Kidney (tissue), 14 donors: ENCODE measurements around the gene CFAP91. TPM values are rescaled to one million over a fixed set of nuclear protein-coding genes. Genes with fewer than 3 reads are reported as not detected.
A peak's percentile ranks its signal among the peaks of the same experiment; 100 is the strongest.

Source experiments
- DNase-seq, 5 donors: peaks; one replicate each; pipeline ENCODE4 v3.0.0-alpha.2; 2013 to 2020
- FAIRE-seq: peaks from 2 replicates; lab custom pipeline; 2012; peaks lifted over from hg19 to GRCh38; lab: Jason Lieb, UNC
- H3K27ac ChIP-seq, 2 donors: one replicate each; pipeline ENCODE4 v1.7.0; 2013; ENCODE audit warnings: low read depth in 2 of 2, low read length in 2 of 2, inconsistent platforms in 1 of 2
- H3K27me3 ChIP-seq: one replicate; pipeline ENCODE4 v1.7.1; 2013; ENCODE audit warnings: low read length, inconsistent platforms; ENCODE audit not compliant: control insufficient read depth, insufficient read depth
- H3K36me3 ChIP-seq, 3 donors: one replicate each; pipeline versions ENCODE4 v1.7.0 to v1.7.1; 2013; ENCODE audit warnings: low read length in 3 of 3, control low read depth in 1 of 3, inconsistent platforms in 1 of 3; ENCODE audit not compliant: insufficient read depth in 3 of 3, control insufficient read depth in 2 of 3
- H3K4me1 ChIP-seq, 3 donors: one replicate each; pipeline versions ENCODE4 v1.7.0 to v1.7.1; 2013; ENCODE audit warnings: low read length in 3 of 3, inconsistent platforms in 1 of 3, low read depth in 1 of 3; ENCODE audit not compliant: control insufficient read depth in 2 of 3, insufficient read depth in 2 of 3
- H3K4me3 ChIP-seq, 3 donors: one replicate each; pipeline versions ENCODE4 v1.7.0 to v1.8.1; 2013; ENCODE audit warnings: low read length in 3 of 3, control low read depth in 1 of 3, inconsistent platforms in 1 of 3
- H3K9ac ChIP-seq, 3 donors: one replicate each; pipeline versions ENCODE4 v1.7.0 to v1.7.1; 2013; ENCODE audit warnings: low read length in 3 of 3, control low read depth in 1 of 3, inconsistent platforms in 1 of 3
- H3K9me3 ChIP-seq, 3 donors: one replicate each; pipeline versions ENCODE4 v1.7.0 to v1.7.1; 2013; ENCODE audit warnings: low read length in 3 of 3, control low read depth in 1 of 3, inconsistent platforms in 1 of 3; ENCODE audit not compliant: control insufficient read depth in 2 of 3, insufficient read depth in 1 of 3
- CTCF ChIP-seq: IDR thresholded peaks from 3 replicates; pipeline ENCODE4 v1.5.1; 2012; ENCODE audit warnings: mild to moderate bottlenecking, moderate library complexity, borderline replicate concordance; ENCODE audit not compliant: insufficient read depth; ENCODE audit errors: extremely low read depth
- intact Hi-C: fragments of 100-400 bp; cut with DNase I; formaldehyde crosslinking; loops from one replicate; pipeline ENCODE4 v1.11.1; 2022
- polyA plus RNA-seq: library from polyadenylated mRNA; stranded (reverse); fragments of 350-450 nt; fragmentation: Illumina TruSeq; extraction: RNeasy Lipid Tissue Mini Kit (QIAGEN cat#74804); gene quantifications from one replicate; pipeline ENCODE4 v1.2.3, GENCODE V29; 2014; ENCODE audit warnings: low read depth, low replicate concordance; ENCODE audit not compliant: insufficient read depth
- total RNA-seq: library from RNA; stranded (reverse); fragmentation: NEBNext Ultra II Directional; extraction: Animal tissue kit (Norgen Biotek cat#: 25700); gene quantifications from one replicate; pipeline ENCODE4 v1.2.1, GENCODE V29; 2021
- donor health status: control.
- donor health status: control.
- donor health status: control.
- donor health status: control.
- donor health status: control.
- donor health status: DM: yes; HTN: yes; CAD: no.
- donor health status: Normal renal cell carcinoma (clear cell type).

CFAP91 gene
- total and polyA plus RNA-seq, 2 donors from 2014 or later: 4.7 to 14.1 TPM

GRCh38 chr3:119675188-119675874, 27.5 kb upstream of the CFAP91 start:
- Histone ChIP-seq H3K27me3 (no peaks in the 10 kb centered on the region), H3K4me1 (peaks cover 0 to 11% (median 8%) of the 10 kb centered on the region in 3 donors), H3K36me3 (peaks cover 2 to 20% (median 4%) of the 10 kb centered on the region in 3 donors), H3K9ac (peak overlapping the region in 1 of 3 donors; percentile 81), H3K9me3 (no peaks in the 10 kb centered on the region), H3K4me3 (peak overlapping the region in 2 of 3 donors; percentile 85 to 97), H3K27ac (peak overlapping the region in 1 of 2 donors; percentile 88)
- intact Hi-C loops: no loop called here
- DNase-seq (no peak), FAIRE-seq (no peak)
- TF ChIP-seq CTCF: no peak

- no peak for TF ChIP-seq CTCF
Observed at GRCh38 chr3:119676020-119676419, 26.8 kb upstream of the CFAP91 start.

GRCh38 chr3:119676771-119677640, 25.8 kb upstream of the CFAP91 start, which contains the start of gene COX17:
Gene COX17 (minus strand): TSS chr3:119677406. CDS start chr3:119677310, 96 bp downstream.
- peak within 1 kb of the TSS; percentile 82 to 95 (median 93) for H3K9ac ChIP-seq
- peak; percentile 70 for FAIRE-seq

More at GRCh38 chr3:119676020-119676419, 26.8 kb upstream of the CFAP91 start:
- H3K36me3 ChIP-seq: peaks cover 2 to 20% (median 4%) of the 10 kb centered on the region in 3 donors
- peaks cover 0 to 11% (median 5%) of the 10 kb centered on the region in 3 donors for H3K4me1 ChIP-seq
- no peaks in the 10 kb centered on the region for H3K27me3 ChIP-seq
- H3K9ac ChIP-seq: peak overlapping the region in 2 of 3 donors; percentile 81 to 86
- peak overlapping the region; percentile 85 to 97 (median 85) for H3K4me3 ChIP-seq
- H3K9me3 ChIP-seq: no peaks in the 10 kb centered on the region
- no peak for DNase-seq
- intact Hi-C loops: no loop called here
- H3K27ac ChIP-seq: peak overlapping the region; percentile 79 to 88
- FAIRE-seq: no peak

More at GRCh38 chr3:119676771-119677640, 25.8 kb upstream of the CFAP91 start, which contains the start of gene COX17:
- H3K27me3 ChIP-seq: no peaks in the 10 kb centered on the region
- intact Hi-C loops: no loop called here
- peaks cover 0 to 11% (median 5%) of the 10 kb centered on the region in 3 donors for H3K4me1 ChIP-seq
- no peaks in the 10 kb centered on the region for H3K9me3 ChIP-seq
- peaks cover 0 to 12% (median 4%) of the 10 kb centered on the region in 3 donors for H3K36me3 ChIP-seq
- H3K4me3 ChIP-seq: peak within 1 kb of the TSS; percentile 85 to 97 (median 85)
- H3K27ac ChIP-seq: peak within 1 kb of the TSS; percentile 90 to 91
- TF ChIP-seq CTCF: no peak
- peak; percentile 96 to 99 (median 97) for DNase-seq
